Suprapubic skin (tissue), 3 donors: ENCODE data around the gene MED28.

ENCODE experiments used
- CTCF ChIP-seq, 2 donors: fragments of 200-600 bp in 1 of 2; fragments of 450-650 bp in 1 of 2; sonication (generic) in 1 of 2; IDR thresholded peaks; one replicate each; pipeline ENCODE4 v1.5.1; 2016 to 2019; ENCODE audit warnings: antibody characterized with exemption in 2 of 2, mild to moderate bottlenecking in 1 of 2, moderate library complexity in 1 of 2
- EP300 ChIP-seq: sonication (generic); formaldehyde crosslinking; IDR thresholded peaks from one replicate; pipeline ENCODE4 v1.6.1; 2017; ENCODE audit warnings: antibody characterized with exemption

- TF ChIP-seq EP300 (no peak), CTCF (IDR thresholded peaks at IDR 0.05) (no peak)
Measured at GRCh38 chr4:17667253-17667652, 52.8 kb downstream of the MED28 start.
